Muscle layer of colon (tissue), 2 donors: ENCODE data around the gene KRT86.

ENCODE experiments used
- H3K27ac ChIP-seq: one replicate; pipeline ENCODE4 v1.7.0; 2013; ENCODE audit warnings: low read depth, mild to moderate bottlenecking, low read length, moderate library complexity
- H3K27me3 ChIP-seq, 2 donors: one replicate each; pipeline ENCODE4 v1.7.0; 2013; ENCODE audit warnings: low read length in 2 of 2, mild to moderate bottlenecking in 2 of 2; ENCODE audit not compliant: insufficient read depth in 2 of 2, control insufficient read depth in 1 of 2
- H3K36me3 ChIP-seq: one replicate; pipeline ENCODE4 v1.7.0; 2013; ENCODE audit warnings: mild to moderate bottlenecking, low read length; ENCODE audit not compliant: insufficient read depth
- H3K4me1 ChIP-seq: one replicate; pipeline ENCODE4 v1.7.0; 2013; ENCODE audit warnings: mild to moderate bottlenecking, low read length; ENCODE audit not compliant: insufficient read depth
- H3K4me3 ChIP-seq, 2 donors: one replicate each; pipeline ENCODE4 v1.7.0; 2013; ENCODE audit warnings: low read length in 2 of 2, low read depth in 1 of 2, mild to moderate bottlenecking in 1 of 2, moderate library complexity in 1 of 2
- H3K9ac ChIP-seq: one replicate; pipeline ENCODE4 v1.7.0; 2013; ENCODE audit warnings: low read length
- H3K9me3 ChIP-seq: one replicate; pipeline ENCODE4 v1.7.0; 2013; ENCODE audit warnings: mild to moderate bottlenecking, low read length
- donor health status: abdominal sarcoma.
- donor health status: Adenocarcinoma of cecum.

KRT86 gene

GRCh38 chr12:52241205-52241842 is 33.1 kb upstream of the KRT86 start:
- Histone ChIP-seq H3K27me3 (no peaks in the 10 kb centered on the region), H3K27ac (no peak overlapping the region), H3K4me1 (peaks cover 22% of the 10 kb centered on the region), H3K9me3 (no peaks in the 10 kb centered on the region), H3K36me3 (no peaks in the 10 kb centered on the region), H3K4me3 (no peak overlapping the region), H3K9ac (no peak overlapping the region)

DNA sequence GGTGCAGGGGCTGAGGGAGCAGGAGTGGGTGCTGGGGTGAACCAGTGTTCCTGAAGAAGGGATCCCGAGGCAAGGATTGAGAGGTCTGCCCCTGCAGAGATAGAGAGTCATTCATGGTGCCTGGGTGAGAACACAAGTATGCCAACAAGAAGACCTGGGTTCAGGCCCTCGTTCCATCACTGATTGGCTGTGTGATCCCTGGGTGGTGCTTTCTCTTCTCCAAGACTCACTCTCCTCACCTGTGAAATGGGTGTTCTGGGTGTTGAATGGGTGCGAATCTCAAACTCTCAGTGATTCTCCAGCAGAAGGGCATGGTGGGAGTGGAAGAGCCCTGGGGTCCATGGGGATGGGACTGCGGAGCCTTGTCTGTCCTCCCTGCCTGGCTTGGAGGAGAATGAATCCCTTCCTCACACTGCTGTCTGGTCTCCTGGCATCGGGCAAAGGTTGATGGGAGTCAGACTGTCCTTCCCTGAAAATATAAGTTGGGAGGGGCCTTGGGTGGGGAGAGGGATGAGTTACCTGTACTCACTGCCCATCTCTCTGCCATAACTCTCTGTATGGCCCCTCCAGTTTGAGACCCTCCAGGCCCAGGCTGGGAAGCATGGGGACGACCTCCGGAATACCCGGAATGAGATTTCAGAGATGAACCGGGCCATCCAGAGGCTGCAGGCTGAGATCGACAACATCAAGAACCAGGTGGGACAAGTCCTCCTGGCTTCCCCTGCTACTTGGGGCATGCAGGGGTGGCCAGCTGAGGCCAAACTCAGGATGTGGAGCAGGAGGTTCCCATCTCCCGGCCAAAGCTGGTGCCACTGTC is 31.8 kb upstream of the KRT86 start:
- Histone ChIP-seq H3K27me3 (no peaks in the 10 kb centered on the region), H3K36me3 (no peaks in the 10 kb centered on the region), H3K4me1 (peaks cover 27% of the 10 kb centered on the region), H3K9ac (no peak overlapping the region), H3K4me3 (no peak overlapping the region), H3K27ac (no peak overlapping the region), H3K9me3 (no peaks in the 10 kb centered on the region)

DNA sequence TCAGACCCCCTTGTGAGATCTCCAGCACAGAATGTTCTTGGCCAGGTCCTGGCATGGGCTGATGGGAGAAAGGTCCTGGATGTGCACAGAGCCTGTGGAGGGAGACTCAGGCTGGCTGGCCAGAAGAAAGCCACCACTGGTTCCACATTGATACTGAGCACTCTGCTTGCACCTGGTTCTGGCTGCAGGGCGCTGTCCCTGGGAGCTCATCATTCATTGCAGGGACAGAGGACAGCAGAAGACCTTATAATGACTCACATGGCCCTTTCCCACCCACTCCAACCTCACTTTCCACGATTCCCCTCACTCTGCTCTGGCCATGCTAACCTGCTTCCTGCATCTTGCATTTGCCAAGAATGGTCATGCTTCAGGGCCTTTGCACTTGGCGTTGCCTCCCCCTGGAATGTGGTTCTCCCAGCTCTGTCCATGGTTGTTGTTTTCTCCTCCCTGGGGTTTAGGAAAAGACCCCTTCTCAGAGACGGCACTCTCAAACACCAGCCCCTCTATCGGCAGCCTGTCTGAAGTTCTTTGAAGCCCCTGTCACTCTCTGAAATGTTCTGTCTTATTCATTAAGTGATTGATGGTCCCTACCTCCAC is 31.1 kb upstream of the KRT86 start:
- no peaks in the 10 kb centered on the region for H3K36me3 ChIP-seq
- no peak overlapping the region for H3K9ac ChIP-seq
- H3K27ac ChIP-seq, result no peak overlapping the region
- H3K27me3 ChIP-seq, result no peaks in the 10 kb centered on the region
- no peaks in the 10 kb centered on the region for H3K9me3 ChIP-seq
- peaks cover 32% of the 10 kb centered on the region for H3K4me1 ChIP-seq
- no peak overlapping the region for H3K4me3 ChIP-seq

- H3K36me3 ChIP-seq, result no peaks in the 10 kb centered on the region
- H3K27me3 ChIP-seq, result peaks cover 0 to 2% of the 10 kb centered on the region in 2 donors
- H3K4me1 ChIP-seq, result peaks cover 39% of the 10 kb centered on the region
- no peaks in the 10 kb centered on the region for H3K9me3 ChIP-seq
- peak overlapping the region; percentile 35 for H3K27ac ChIP-seq
- no peak overlapping the region for H3K9ac ChIP-seq
- no peak overlapping the region for H3K4me3 ChIP-seq
These were observed 30.4 kb upstream of the KRT86 start for GRCh38 chr12:52243856-52244614.

GRCh38 chr12:52244615-52244994 is 29.8 kb upstream of the KRT86 start:
- Histone ChIP-seq H3K9me3 (no peaks in the 10 kb centered on the region), H3K4me1 (peaks cover 45% of the 10 kb centered on the region), H3K36me3 (no peaks in the 10 kb centered on the region), H3K4me3 (no peak overlapping the region), H3K27ac (peak overlapping the region; percentile 35), H3K9ac (no peak overlapping the region), H3K27me3 (peaks cover 0 to 7% of the 10 kb centered on the region in 2 donors)

GRCh38 chr12:52245259-52245961 is 29.0 kb upstream of the KRT86 start:
- no peaks in the 10 kb centered on the region for H3K9me3 ChIP-seq
- peaks cover 45% of the 10 kb centered on the region for H3K4me1 ChIP-seq
- H3K4me3 ChIP-seq, result no peak overlapping the region
- H3K27me3 ChIP-seq, result peaks cover 0 to 7% of the 10 kb centered on the region in 2 donors
- H3K9ac ChIP-seq, result no peak overlapping the region
- H3K27ac ChIP-seq, result no peak overlapping the region
- no peaks in the 10 kb centered on the region for H3K36me3 ChIP-seq

- Histone ChIP-seq H3K4me1 (peaks cover 45% of the 10 kb centered on the region), H3K9ac (no peak overlapping the region), H3K9me3 (no peaks in the 10 kb centered on the region), H3K36me3 (no peaks in the 10 kb centered on the region), H3K27me3 (peaks cover 0 to 7% of the 10 kb centered on the region in 2 donors), H3K4me3 (no peak overlapping the region), H3K27ac (no peak overlapping the region)
These were observed 28.4 kb upstream of the KRT86 start for GRCh38 chr12:52245962-52246569.

DNA sequence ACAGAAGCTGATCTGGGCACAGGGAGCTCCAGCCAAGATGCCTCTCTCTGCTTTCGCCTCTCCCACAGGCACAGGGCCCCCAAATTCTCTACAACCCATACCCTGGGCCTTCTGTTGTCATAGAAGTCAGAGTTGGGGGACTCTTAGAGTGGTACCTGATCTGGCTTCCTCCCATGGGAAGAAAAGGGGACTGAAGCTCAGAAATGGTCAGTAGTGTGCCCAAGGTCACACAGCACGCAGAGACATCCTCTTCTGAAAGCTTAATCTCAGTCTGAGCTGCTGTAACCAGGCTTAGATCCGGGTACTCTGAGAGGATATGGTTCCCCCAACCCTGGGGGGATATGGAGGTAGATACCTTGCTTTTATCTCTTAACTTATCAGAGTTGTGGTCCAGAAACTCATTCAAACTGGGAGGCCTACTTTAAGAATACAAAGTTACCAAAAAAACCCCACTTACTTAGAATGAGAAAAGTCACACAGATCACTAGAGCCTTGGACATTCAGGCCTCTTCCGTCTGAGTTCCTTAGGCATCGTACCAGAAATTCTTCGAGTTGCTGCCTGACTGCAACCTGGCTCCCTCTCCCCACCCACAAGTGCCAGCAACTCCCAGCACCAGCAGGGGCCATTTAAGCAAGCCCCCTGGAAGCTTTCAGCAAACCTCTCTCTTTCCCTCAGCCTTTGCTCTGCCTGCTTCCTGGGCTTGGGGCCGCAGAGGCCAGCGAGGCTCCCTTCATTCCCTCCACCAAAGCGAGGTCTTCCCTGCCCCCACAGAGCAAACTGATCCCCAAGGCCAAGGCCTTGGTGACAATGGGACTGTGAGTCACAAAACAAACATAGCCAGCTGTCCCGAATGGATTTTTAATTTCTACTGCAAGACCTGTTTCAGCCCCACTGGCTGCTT is 27.5 kb upstream of the KRT86 start:
- Histone ChIP-seq H3K4me1 (peaks cover 45% of the 10 kb centered on the region), H3K27ac (no peak overlapping the region), H3K36me3 (no peaks in the 10 kb centered on the region), H3K4me3 (no peak overlapping the region), H3K9ac (no peak overlapping the region), H3K9me3 (no peaks in the 10 kb centered on the region), H3K27me3 (peaks cover 0 to 7% of the 10 kb centered on the region in 2 donors)

DNA sequence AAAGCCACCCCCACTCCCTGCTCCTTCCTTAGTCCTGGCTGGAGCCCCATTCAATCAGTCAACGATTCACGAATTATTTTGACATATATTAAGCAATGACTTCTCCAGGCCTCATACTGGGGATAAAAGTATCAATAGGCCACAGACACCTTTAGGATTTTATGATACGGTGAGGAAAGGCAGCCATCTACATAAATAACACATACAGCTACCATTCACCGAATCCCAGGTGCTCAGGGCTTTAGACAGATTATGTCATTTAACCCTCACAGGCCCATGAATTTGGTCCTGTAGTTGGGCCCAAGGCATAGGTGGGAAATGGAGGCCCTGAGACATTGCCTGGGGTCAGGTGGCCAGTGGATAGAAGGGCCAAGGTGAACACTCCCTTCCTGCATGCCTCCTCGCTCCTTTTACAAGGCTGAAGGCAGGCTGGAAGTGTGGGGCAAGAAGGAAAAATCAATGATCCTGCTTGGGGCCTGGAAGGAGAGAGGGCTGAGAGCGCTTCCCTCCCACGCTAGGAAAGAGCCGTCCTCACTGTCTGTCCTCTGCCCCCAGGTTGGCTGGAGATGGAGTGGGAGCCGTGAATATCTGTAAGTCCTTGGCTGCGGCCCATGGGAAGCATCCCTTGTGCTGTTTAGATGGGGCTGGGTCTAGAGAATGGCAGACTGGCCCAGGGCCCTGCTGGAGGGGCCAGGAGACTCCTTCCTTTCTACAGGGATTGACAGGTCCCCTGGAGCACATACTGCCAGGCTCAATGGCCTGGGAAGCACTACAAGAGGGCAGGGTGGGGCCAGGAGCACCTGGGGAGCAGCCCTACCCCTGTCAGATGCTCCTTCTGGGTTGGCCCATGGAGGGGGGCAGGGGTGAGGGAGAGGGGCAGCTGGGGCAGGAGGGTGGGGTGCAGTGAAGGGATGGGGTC is 26.6 kb upstream of the KRT86 start:
- no peak overlapping the region for H3K4me3 ChIP-seq
- no peak overlapping the region for H3K27ac ChIP-seq
- H3K36me3 ChIP-seq, result no peaks in the 10 kb centered on the region
- peaks cover 45% of the 10 kb centered on the region for H3K4me1 ChIP-seq
- H3K9ac ChIP-seq, result no peak overlapping the region
- peaks cover 0 to 7% of the 10 kb centered on the region in 2 donors for H3K27me3 ChIP-seq
- no peaks in the 10 kb centered on the region for H3K9me3 ChIP-seq
